Measurements from ENCODE around the gene CNPY2.
"Not testable (repeated sequence)": the region's sequence is repeated elsewhere in the genome, so short reads cannot be mapped to it uniquely, and the experiment has no call there.

CNPY2 gene

GRCh38 chr12:56315622-56316473 is at the start of gene CNPY2:
TSS of gene CNPY2 (minus strand) at chr12:56315988. CDS start at chr12:56315217, 771 bp downstream.
- peak; percentile 100 for DNase-seq (ENCODE audit: low spot score)

DNA sequence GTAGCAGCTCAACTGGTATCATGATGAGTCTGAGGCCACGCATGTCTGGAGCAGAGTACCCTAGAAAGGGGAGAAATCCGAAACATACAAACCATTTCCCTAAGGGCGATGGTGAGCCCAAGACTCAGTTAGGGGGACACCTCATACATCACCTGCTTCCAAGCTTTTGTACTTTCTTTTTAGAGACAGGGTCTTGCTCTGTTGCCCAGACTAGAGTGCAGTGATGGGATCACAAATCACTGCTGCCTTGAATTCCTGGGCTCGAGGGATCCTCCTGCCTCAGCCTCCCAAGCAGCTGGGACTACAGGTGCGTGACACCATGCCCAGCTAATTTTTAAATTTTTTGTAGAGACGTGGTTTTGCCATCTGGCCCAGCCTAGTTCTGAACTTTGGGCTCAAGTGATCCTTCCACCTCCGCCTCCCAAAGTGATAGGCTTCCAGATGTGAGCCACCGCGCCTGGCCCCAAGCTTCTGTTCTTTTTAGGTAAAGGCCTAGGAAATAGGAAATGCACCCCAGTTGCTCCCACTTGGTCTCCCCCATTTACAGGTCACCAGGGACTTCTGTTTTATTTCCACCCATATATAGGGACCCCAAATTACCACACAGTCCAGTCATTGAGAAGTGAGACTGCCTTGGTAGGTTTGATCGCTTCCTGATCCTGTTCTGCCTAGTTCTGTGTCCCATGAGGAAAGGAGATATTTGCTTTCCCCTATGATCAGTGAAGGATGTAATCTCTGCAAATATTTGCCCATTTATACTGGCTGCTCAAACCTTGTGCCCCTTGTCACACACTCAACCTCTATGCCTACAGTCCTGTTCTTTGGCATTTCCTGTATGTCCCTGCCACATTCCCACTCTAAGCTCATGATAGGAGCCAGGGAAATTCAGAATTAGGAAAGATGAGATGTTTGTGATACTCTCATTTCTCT is 46.6 kb upstream of the CNPY2 start, which contains the start of gene APOF:
Gene APOF (minus strand): TSS at position 728 of the 930 bp plus-strand sequence. CDS start 112 bp downstream, at position 616.
- DNase-seq (ENCODE audit: low spot score): no peak

- no peak for DNase-seq (ENCODE audit: low spot score)
These were observed 45.8 kb upstream of the CNPY2 start for GRCh38 chr12:56361487-56362129.

DNA sequence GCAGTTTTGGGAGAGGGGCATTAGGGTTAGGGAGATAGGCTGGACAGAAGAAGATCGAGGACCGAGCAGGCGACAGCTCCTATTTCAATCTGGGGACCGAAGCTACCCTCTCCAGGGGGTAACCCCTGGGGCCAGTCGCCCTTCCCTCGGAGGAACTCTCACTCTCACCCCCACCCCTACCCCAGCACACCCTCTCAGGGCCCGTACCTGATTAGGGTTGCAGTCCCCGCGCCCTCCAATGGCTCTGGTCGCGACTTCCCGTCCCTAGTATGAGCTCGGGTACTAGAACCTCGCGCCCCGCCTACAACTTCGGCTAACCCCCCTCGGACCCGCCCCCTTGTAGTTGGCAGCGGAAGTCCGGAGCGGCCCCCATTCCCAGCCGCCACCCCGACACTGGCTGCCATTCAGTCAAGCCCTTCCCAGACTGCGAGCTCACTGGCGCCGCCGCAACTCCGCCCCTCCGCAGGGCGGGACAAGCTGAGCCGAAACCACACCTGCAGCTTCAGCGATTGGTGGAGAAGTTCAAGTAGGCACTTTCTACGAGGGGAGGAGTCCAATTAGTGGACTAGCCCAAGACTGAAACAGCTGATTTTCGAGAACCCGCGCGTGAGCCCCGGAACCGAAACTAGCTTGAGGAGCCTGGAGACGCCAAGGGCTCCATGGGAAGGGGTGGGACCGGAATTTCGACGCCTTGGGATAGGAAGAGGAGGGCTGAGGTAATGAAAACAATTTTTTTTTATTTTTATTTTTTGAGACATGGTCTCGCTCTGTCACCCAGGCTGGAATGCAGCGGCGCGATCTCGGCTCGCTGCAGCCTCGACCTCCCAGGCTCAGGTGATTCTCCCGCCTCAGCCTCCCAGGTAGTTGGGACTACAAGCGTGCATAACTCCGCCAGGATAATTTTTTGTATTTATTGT is 44.3 kb upstream of the CNPY2 start, which contains the start of gene STAT2:
Gene STAT2 (minus strand): TSS at position 257 of the 917 bp plus-strand sequence. CDS start 3,536 bp downstream, outside the sequence.
- DNase-seq (ENCODE audit: low spot score): peak; percentile 100

GRCh38 chr12:56358836-56359532 is 43.2 kb upstream of the CNPY2 start:
- DNase-seq (ENCODE audit: low spot score): peak; percentile 65

DNA sequence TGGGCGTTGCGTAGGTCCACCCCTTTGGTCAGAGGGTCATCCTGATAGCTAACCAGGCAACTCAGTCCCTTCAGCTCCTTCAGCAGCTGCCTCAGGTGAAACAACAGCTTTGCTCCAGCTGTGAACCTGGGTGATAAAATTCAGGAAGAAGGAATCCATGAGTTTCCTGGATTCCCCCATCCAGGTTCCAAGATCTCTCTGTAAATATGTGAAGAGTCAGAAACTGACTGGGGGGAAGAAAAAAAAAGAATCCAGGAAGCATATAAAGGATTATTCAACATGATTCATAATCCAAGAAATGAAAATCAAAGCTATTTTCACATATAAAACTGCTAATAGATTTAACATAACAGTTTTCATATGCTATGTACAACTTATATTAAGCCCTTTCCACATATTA is 35.5 kb upstream of the CNPY2 start:
- DNase-seq (ENCODE audit: low spot score): no peak

DNA sequence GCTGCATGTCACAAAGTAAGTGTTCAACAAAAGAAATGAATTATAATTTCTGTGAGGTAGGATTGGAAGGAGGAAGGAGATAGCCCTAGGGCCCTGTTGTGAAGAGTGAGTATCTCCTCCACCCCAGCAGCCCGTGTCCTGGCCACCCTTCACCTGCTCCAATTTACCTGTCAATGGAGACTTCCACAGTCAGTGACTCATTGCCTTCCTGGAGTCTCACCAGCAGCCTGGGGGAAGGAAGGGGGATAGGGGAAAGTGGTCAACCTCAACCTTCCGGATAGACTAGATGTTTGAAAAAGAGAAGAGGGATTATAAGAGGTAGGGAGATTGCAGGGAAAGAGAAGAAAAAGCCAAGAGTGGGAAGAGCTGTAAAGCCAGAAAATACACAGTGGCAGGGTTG is 34.9 kb upstream of the CNPY2 start:
- DNase-seq (ENCODE audit: low spot score): no peak

DNA sequence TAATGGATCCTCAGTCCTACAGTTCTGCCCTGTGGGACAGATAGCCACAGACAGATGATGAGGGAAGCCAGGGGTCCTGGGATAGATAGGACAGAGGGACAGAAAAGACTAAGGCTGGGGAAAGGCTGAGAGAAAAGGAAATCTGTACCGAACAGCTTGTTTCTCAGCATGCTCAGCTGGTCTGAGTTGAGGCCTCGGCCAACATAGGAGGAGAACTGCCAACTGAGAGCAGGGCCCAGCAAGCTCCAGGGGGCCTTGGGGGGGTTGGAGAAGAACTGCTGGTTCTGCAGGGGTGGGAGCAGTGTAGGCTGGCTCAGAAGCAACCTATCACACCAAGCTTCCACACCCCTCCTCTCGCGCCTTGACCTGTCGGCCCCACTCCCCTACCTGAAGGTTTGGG is 33.0 kb upstream of the CNPY2 start:
- no peak for DNase-seq (ENCODE audit: low spot score)

GRCh38 chr12:56347255-56347654 is 31.5 kb upstream of the CNPY2 start:
- DNase-seq (ENCODE audit: low spot score): not testable (repeated sequence)

- DNase-seq (ENCODE audit: low spot score): peak; percentile 13
These were observed 30.9 kb upstream of the CNPY2 start for GRCh38 chr12:56346675-56347074.

- DNase-seq (ENCODE audit: low spot score): not testable (repeated sequence)
These were observed 26.5 kb upstream of the CNPY2 start for GRCh38 chr12:56342290-56342689.

DNA sequence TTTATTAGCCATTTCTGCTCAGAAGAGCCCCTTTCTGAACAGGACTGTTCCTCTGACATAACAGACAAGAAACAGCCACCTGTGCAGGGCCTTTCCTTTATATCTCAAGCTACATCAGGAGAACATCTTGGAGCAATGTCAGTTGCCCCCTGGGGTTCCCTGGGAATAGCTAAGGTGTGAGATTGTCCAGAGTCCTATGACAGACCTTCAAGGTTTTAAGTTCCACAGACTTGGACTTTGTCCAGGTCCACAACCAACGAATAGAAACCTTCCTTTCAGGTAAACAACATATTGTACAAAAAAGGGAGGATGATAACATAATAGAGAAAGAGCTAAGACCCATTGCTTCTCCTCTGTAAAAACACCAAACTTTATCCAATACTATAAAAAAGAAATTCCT is 25.8 kb upstream of the CNPY2 start:
- no peak for DNase-seq (ENCODE audit: low spot score)

- DNase-seq (ENCODE audit: low spot score): no peak
These were observed 23.3 kb upstream of the CNPY2 start for GRCh38 chr12:56339158-56339422.

- peak; percentile 98 for DNase-seq (ENCODE audit: low spot score)
These were observed 22.7 kb upstream of the CNPY2 start, which contains the start of gene IL23A for GRCh38 chr12:56338308-56339157. TSS of gene IL23A (plus strand) at chr12:56338884. CDS start at chr12:56339045, 161 bp downstream.

DNA sequence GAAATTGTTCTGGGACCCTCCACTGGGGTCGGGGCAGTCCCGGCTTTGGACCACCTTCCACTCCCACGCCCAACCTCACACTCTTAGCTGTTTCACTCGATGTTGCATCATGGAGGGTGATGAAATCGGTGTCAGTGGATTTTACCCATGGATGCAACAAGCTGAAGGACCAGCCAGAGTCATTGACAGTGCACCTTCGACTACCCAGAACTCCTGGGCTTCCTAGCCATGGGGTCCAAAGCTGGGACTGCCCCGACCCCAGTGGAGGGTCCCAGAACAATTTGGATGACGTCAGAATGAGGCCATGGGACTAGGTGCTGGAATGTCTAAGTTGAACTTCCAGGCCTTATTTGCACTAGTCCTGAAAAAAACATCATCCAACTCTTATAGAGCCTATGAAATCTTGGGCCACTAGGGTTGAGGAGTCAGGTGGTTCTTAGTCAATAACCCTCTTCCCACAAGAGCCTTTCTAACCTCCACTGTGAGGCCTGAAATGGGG is 22.0 kb upstream of the CNPY2 start:
- DNase-seq (ENCODE audit: low spot score): peak; percentile 19

GRCh38 chr12:56336361-56337167 is 20.8 kb upstream of the CNPY2 start:
- DNase-seq (ENCODE audit: low spot score): no peak

- DNase-seq (ENCODE audit: low spot score): not testable (repeated sequence)
These were observed 19.7 kb upstream of the CNPY2 start for GRCh38 chr12:56335527-56335926.

DNA sequence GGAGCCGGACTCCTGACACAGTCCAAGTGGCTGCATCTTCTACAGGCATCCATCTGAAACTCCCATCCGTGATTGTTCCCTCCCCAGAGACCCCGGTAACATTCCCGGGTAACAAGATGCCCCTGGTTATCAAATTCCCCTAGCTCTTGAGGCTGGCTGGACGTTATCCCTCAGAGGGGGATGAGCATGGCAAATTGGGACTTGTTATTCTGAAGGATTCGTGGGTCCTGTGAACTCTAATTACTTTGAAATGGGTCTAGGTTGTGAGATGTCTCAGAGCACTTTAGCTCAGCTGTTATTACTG is 18.7 kb upstream of the CNPY2 start:
- DNase-seq (ENCODE audit: low spot score): no peak
